H1 (cell line): ENCODE data around the gene SLC37A2. TPM values are rescaled to one million over a fixed set of nuclear protein-coding genes. Genes with fewer than 3 reads are reported as not detected.

Experiments used
- CTCF ChIA-PET: fragments of 300-600 bp; sonication (Branson Sonifier 250); formaldehyde crosslinking; loops from one replicate; lab custom pipeline; 2021; ENCODE audit not compliant: partially characterized antibody; lab: Charles Lee
- POLR2A ChIA-PET: fragments of 300-600 bp; sonication (Branson Sonifier 250); formaldehyde crosslinking; loops from one replicate; lab custom pipeline; 2021; ENCODE audit warnings: inconsistent platforms; ENCODE audit not compliant: partially characterized antibody; lab: Charles Lee
- DNase-seq, 2 experiments: peaks; one replicate each; pipeline versions ENCODE4 v3.0.0 to v3.0.0-alpha.2; 2010 to 2022; ENCODE audit warnings: low spot score in 2 of 2, low read depth in 1 of 2, mixed read lengths in 1 of 2
- FAIRE-seq: peaks from 2 replicates; lab custom pipeline; 2011; peaks lifted over from hg19 to GRCh38; lab: Jason Lieb, UNC
- H2AFZ ChIP-seq: 2 replicates; pipeline ENCODE4 v1.8.1; 2012; ENCODE audit warnings: low read length, inconsistent platforms
- H2AK5ac ChIP-seq: 2 replicates; pipeline ENCODE4 v1.6.1; 2013; ENCODE audit warnings: low read depth, low read length
- H2BK120ac ChIP-seq: replicated peaks from 2 replicates; pipeline ENCODE3; 2013; ENCODE audit warnings: low read depth, low read length, inconsistent platforms
- H2BK12ac ChIP-seq: 2 replicates; pipeline ENCODE4 v1.6.1; 2013; ENCODE audit warnings: low read depth, low read length
- H2BK15ac ChIP-seq: 2 replicates; pipeline ENCODE4 v1.6.1; 2013; ENCODE audit warnings: low read length
- H2BK20ac ChIP-seq: 2 replicates; pipeline ENCODE4 v1.6.1; 2013; ENCODE audit warnings: low read length
- H2BK5ac ChIP-seq: 2 replicates; pipeline ENCODE4 v1.6.1; 2013; ENCODE audit warnings: low read depth, low read length
- H3K14ac ChIP-seq: 2 replicates; pipeline ENCODE4 v1.6.1; 2013; ENCODE audit warnings: inconsistent platforms; ENCODE audit not compliant: insufficient read length
- H3K18ac ChIP-seq: 2 replicates; pipeline ENCODE4 v1.6.1; 2013; ENCODE audit warnings: low read length; ENCODE audit errors: extremely low read depth
- H3K23ac ChIP-seq: 2 replicates; pipeline ENCODE4 v1.6.1; 2013; ENCODE audit warnings: inconsistent platforms; ENCODE audit not compliant: insufficient read length
- H3K23me2 ChIP-seq: 2 replicates; pipeline ENCODE4 v1.6.1; 2013; ENCODE audit warnings: low read depth, low read length
- H3K27ac ChIP-seq: 2 replicates; pipeline ENCODE4 v1.6.1; 2011; ENCODE audit warnings: low read depth, low read length, inconsistent platforms
- H3K27me3 ChIP-seq, 4 experiments: replicated peaks in 1 of 4; 1 replicate in 1 of 4; 2 replicates in 3 of 4; pipeline versions ENCODE4 v1.6.1 to v1.8.1; 2011 to 2013; ENCODE audit warnings: low read length in 3 of 4, mild to moderate bottlenecking in 3 of 4, inconsistent platforms in 2 of 4, mixed read lengths in 2 of 4, moderate library complexity in 1 of 4; ENCODE audit not compliant: control insufficient read depth in 3 of 4, insufficient read depth in 3 of 4; ENCODE audit errors: extremely low read depth in 1 of 4
- H3K36me3 ChIP-seq, 4 experiments: 2 replicates each; pipeline versions ENCODE4 v1.6.1 to v1.8.1; 2011 to 2013; ENCODE audit warnings: mild to moderate bottlenecking in 4 of 4, low read length in 3 of 4, moderate library complexity in 2 of 4, control low read depth in 1 of 4, inconsistent platforms in 1 of 4; ENCODE audit not compliant: insufficient read depth in 4 of 4, control insufficient read depth in 2 of 4
- H3K4ac ChIP-seq: replicated peaks from 2 replicates; pipeline ENCODE3; 2013; ENCODE audit warnings: low read length, low read depth, mixed read lengths, inconsistent platforms; ENCODE audit not compliant: insufficient read length
- H3K4me1 ChIP-seq, 4 experiments: replicated peaks in 1 of 4; 1 replicate in 1 of 4; 2 replicates in 3 of 4; pipeline versions ENCODE4 v1.6.1 to v1.8.1; 2011 to 2013; ENCODE audit warnings: low read length in 3 of 4, inconsistent platforms in 2 of 4, mixed read lengths in 1 of 4; ENCODE audit not compliant: insufficient read depth in 4 of 4, control insufficient read depth in 3 of 4
- H3K4me2 ChIP-seq, 2 experiments: 2 replicates each; pipeline versions ENCODE4 v1.6.1 to v1.8.1; 2011 to 2013; ENCODE audit warnings: low read depth in 2 of 2, low read length in 2 of 2, control low read depth in 1 of 2, inconsistent platforms in 1 of 2, mild to moderate bottlenecking in 1 of 2; ENCODE audit not compliant: insufficient read depth in 1 of 2
- H3K4me3 ChIP-seq, 4 experiments: fragments of 200-600, 300-600 bp in 1 of 4; sonication (generic), shearing (Covaris generic), sonication (Bioruptor Twin) in 1 of 4; 2 replicates each; pipeline versions ENCODE4 v1.5.1 to v1.8.1; 2011 to 2016; ENCODE audit warnings: low read length in 4 of 4, low read depth in 3 of 4, control low read depth in 2 of 4, inconsistent platforms in 2 of 4, mild to moderate bottlenecking in 2 of 4, mixed read lengths in 1 of 4, moderate library complexity in 1 of 4; ENCODE audit not compliant: insufficient read depth in 2 of 4; ENCODE audit errors: extremely low read depth in 1 of 4
- H3K56ac ChIP-seq: replicated peaks from 2 replicates; pipeline ENCODE3; 2013; ENCODE audit warnings: low read depth, mild to moderate bottlenecking, mixed read lengths, low read length, inconsistent platforms; ENCODE audit not compliant: insufficient read length
- H3K79me1 ChIP-seq: 2 replicates; pipeline ENCODE4 v1.6.1; 2013; ENCODE audit warnings: low read depth, low read length, control low read depth
- H3K79me2 ChIP-seq, 2 experiments: 2 replicates each; pipeline versions ENCODE4 v1.6.1 to v1.8.1; 2012 to 2013; ENCODE audit warnings: low read length in 2 of 2, mild to moderate bottlenecking in 2 of 2, inconsistent platforms in 1 of 2; ENCODE audit not compliant: insufficient read depth in 2 of 2, control insufficient read depth in 1 of 2
- H3K9ac ChIP-seq, 4 experiments: replicated peaks in 1 of 4; 1 replicate in 1 of 4; 2 replicates in 3 of 4; pipeline versions ENCODE4 v1.6.1 to v1.8.1; 2011 to 2013; ENCODE audit warnings: low read depth in 3 of 4, low read length in 3 of 4, control low read depth in 2 of 4, mild to moderate bottlenecking in 2 of 4, moderate library complexity in 2 of 4, inconsistent platforms in 1 of 4; ENCODE audit errors: extremely low read depth in 1 of 4
- H3K9me3 ChIP-seq, 2 experiments: 2 replicates each; pipeline versions ENCODE4 v1.6.1 to v1.8.1; 2012 to 2013; ENCODE audit warnings: mild to moderate bottlenecking in 2 of 2, moderate library complexity in 2 of 2, control low read depth in 1 of 2, inconsistent platforms in 1 of 2, low read depth in 1 of 2, low read length in 1 of 2, mixed read lengths in 1 of 2; ENCODE audit not compliant: insufficient read depth in 2 of 2
- H4K20me1 ChIP-seq, 2 experiments: replicated peaks in 1 of 2; 2 replicates each; pipeline versions ENCODE3 to v1.8.1; 2011 to 2013; ENCODE audit warnings: inconsistent platforms in 2 of 2, low read length in 2 of 2, mild to moderate bottlenecking in 1 of 2; ENCODE audit not compliant: insufficient read depth in 2 of 2, control insufficient read depth in 1 of 2
- H4K5ac ChIP-seq: 2 replicates; pipeline ENCODE4 v1.6.1; 2013; ENCODE audit warnings: low read length, low read depth, mixed read lengths, inconsistent platforms; ENCODE audit not compliant: insufficient read length
- H4K8ac ChIP-seq: 2 replicates; pipeline ENCODE4 v1.8.0; 2013; ENCODE audit warnings: mild to moderate bottlenecking, moderate library complexity, low read length, inconsistent platforms; ENCODE audit not compliant: insufficient read depth; ENCODE audit errors: extremely low read depth
- H4K91ac ChIP-seq: replicated peaks from 2 replicates; pipeline ENCODE3; 2013; ENCODE audit warnings: low read length, mixed read lengths, inconsistent platforms; ENCODE audit not compliant: insufficient read length
- CBX5 ChIP-seq: fragments of 300-800, 300-1000 bp; sonication (generic); IDR thresholded peaks from 2 replicates; pipeline ENCODE4 v1.7.1; 2016; ENCODE audit warnings: antibody characterized with exemption, low read length, low read depth
- FOSL1 ChIP-seq: IDR thresholded peaks from 2 replicates; pipeline ENCODE4 v1.6.1; 2011; ENCODE audit warnings: mild to moderate bottlenecking, low read depth, low read length, moderate library complexity; ENCODE audit not compliant: insufficient read depth
- KDM5A ChIP-seq: fragments of 200-600 bp; IDR thresholded peaks from 2 replicates; pipeline ENCODE4 v1.7.1; 2012; ENCODE audit warnings: mild to moderate bottlenecking, low read length, inconsistent platforms, mixed read lengths
- MAFK ChIP-seq: IDR thresholded peaks from 2 replicates; pipeline ENCODE4 v1.6.1; 2012; ENCODE audit warnings: low read depth, mild to moderate bottlenecking, improper control_type of control experiment, low read length
- POLR2A ChIP-seq, 2 experiments: IDR thresholded peaks; 1 replicate in 1 of 2; 2 replicates in 1 of 2; pipeline ENCODE4 v1.6.1; 2011; ENCODE audit warnings: low read depth in 2 of 2, low read length in 2 of 2, mild to moderate bottlenecking in 2 of 2; ENCODE audit errors: control extremely low read depth in 1 of 2
- SIX5 ChIP-seq: IDR thresholded peaks from 2 replicates; pipeline ENCODE4 v1.6.1; 2011; ENCODE audit warnings: mild to moderate bottlenecking, low read depth, low read length
- SP1 ChIP-seq: IDR thresholded peaks from 2 replicates; pipeline ENCODE4 v1.6.1; 2011; ENCODE audit warnings: low read depth, low read length
- TAF7 ChIP-seq: optimal IDR thresholded peaks from 2 replicates; pipeline ENCODE3; 2011; ENCODE audit warnings: low read depth, mild to moderate bottlenecking, inconsistent platforms, low read length, moderate library complexity, borderline replicate concordance
- TBP ChIP-seq: IDR thresholded peaks from 2 replicates; pipeline ENCODE4 v1.6.1; 2011; ENCODE audit warnings: low read depth, low read length, improper control_type of control experiment
- TCF12 ChIP-seq: IDR thresholded peaks from 2 replicates; pipeline ENCODE4 v1.6.1; 2011; ENCODE audit warnings: low read depth, mild to moderate bottlenecking, low read length
- WGBS, 2 experiments: shearing (Covaris generic) in 1 of 2; methylation state at CpG; one replicate each; pipeline versions ENCODE4 v1.1.6 to v1.1.7; 2013 to 2015; ENCODE audit warnings: low lambda C conversion rate in 2 of 2, mixed read lengths in 2 of 2, inconsistent platforms in 1 of 2, low coverage in 1 of 2, missing lambda C conversion rate in 1 of 2; ENCODE audit not compliant: insufficient replicate concordance in 2 of 2, insufficient coverage in 1 of 2, insufficient read length in 1 of 2; ENCODE audit errors: extremely low coverage in 1 of 2, missing lambda C conversion rate in 1 of 2; 5-methylcytosine and 5-hydroxymethylcytosine counted together
- polyA plus RNA-seq, 7 experiments: library from polyadenylated mRNA; depleted of rRNA in 3 of 7; stranded (reverse) in 5 of 7; unstranded in 2 of 7; fragments of >200 nt in 5 of 7; fragments of 200-250 nt in 2 of 7; gene quantifications; 1 replicate in 5 of 7; 2 replicates in 1 of 7; 4 replicates in 1 of 7; pipeline versions ENCODE4 v1.2.1 to v1.2.3, GENCODE V29; 2011 to 2013; ENCODE audit warnings: missing spikeins in 2 of 7, mixed read lengths in 2 of 7
- total RNA-seq: library from RNA; stranded (reverse); fragmentation: NEBNext Ultra II Directional; extraction: Animal tissue kit (Norgen Biotek cat#: 25700); gene quantifications from 2 replicates; pipeline ENCODE4 v1.2.1, GENCODE V29; 2021

The SLC37A2 gene
- total and polyA plus RNA-seq, 2 of the 8 experiments (the other 6 are each of a cell fraction or from before 2014, with no cell fraction given): 1.3 to 1.9 TPM

- H2BK20ac ChIP-seq: no peak overlapping the region
- WGBS, 2 experiments: 82% methylated on average over 5 of the region's 5 CpGs; no CpG with 5 or more reads in 1 of the 2 experiments
- CTCF ChIA-PET: interaction anchor here (0.9 to 1.2 kb wide), 3 partner anchors 19 to 373 kb away, joined by 3 read pairs; no protein-coding TSS in a partner anchor
- DNase-seq: no peak
- no peak overlapping the region for H2BK120ac ChIP-seq
- no peak overlapping the region for H3K27ac ChIP-seq
- no peak overlapping the region for H3K18ac ChIP-seq
- H3K36me3 ChIP-seq: no peaks in the 10 kb centered on the region
- no peaks in the 10 kb centered on the region for H3K79me1 ChIP-seq
- H3K23me2 ChIP-seq: peaks cover under 1% of the 10 kb centered on the region; the same call in 1 of the 2 replicates
- H2AFZ ChIP-seq: no peak overlapping the region
- no peak overlapping the region for H2BK12ac ChIP-seq
- H2BK15ac ChIP-seq: no peak overlapping the region
- H3K4me1 ChIP-seq: peaks cover 0 to 2% (median 0%) of the 10 kb centered on the region in 4 experiments; a peak in 2 of 7 replicates
- H3K9ac ChIP-seq: no peak overlapping the region
- H3K9me3 ChIP-seq: no peaks in the 10 kb centered on the region
- H3K79me2 ChIP-seq: no peaks in the 10 kb centered on the region
- peaks cover 1 to 13% (median 13%) of the 10 kb centered on the region in 4 experiments; a peak in 6 of 7 replicates for H3K27me3 ChIP-seq
- H4K8ac ChIP-seq: no peak overlapping the region
- no peak overlapping the region for H3K4me3 ChIP-seq
- no peak overlapping the region for H3K4ac ChIP-seq
- H4K91ac ChIP-seq: no peak overlapping the region
- H3K23ac ChIP-seq: no peak overlapping the region
- POLR2A ChIA-PET: no interaction called here
- no peak overlapping the region for H4K5ac ChIP-seq
- no peak overlapping the region for H2AK5ac ChIP-seq
- H2BK5ac ChIP-seq: no peak overlapping the region
- H3K56ac ChIP-seq: no peak overlapping the region
- no peak overlapping the region for H3K14ac ChIP-seq
- TF ChIP-seq FOSL1 (no peak), TCF12 (no peak), TAF7 (no peak), CBX5 (no peak), MAFK (no peak), SP1 (no peak), POLR2A (IDR thresholded peaks at IDR 0.05; ENCODE audit: control extremely low read depth in 1 of 2, low read depth in 2 of 2, low read length in 2 of 2) (no peak), TBP (no peak), KDM5A (no peak), SIX5 (no peak)
- FAIRE-seq: no peak
- no peaks in the 10 kb centered on the region for H4K20me1 ChIP-seq
- no peak overlapping the region for H3K4me2 ChIP-seq
Measured at GRCh38 chr11:125057693-125058016, 5.5 kb upstream of the SLC37A2 start.
